GM10847 (cell line): ENCODE results near the gene SYNE2.

ENCODE experiments used
- POLR2A ChIP-seq: IDR thresholded peaks from 2 replicates; pipeline ENCODE4 v1.6.1; 2011; ENCODE audit not compliant: insufficient read length; ENCODE audit errors: extremely low read depth

The SYNE2 gene

GRCh38 chr14:64112867-64113678 lies 260.3 kb downstream of the SYNE2 start:
- TF ChIP-seq POLR2A = no peak

GRCh38 chr14:64114166-64114565 lies 261.4 kb downstream of the SYNE2 start:
- no peak for TF ChIP-seq POLR2A

- no peak for TF ChIP-seq POLR2A
Observed at GRCh38 chr14:64114796-64115195, 262.0 kb downstream of the SYNE2 start.

GRCh38 chr14:64115401-64115800 lies 262.6 kb downstream of the SYNE2 start:
- no peak for TF ChIP-seq POLR2A

- no peak for TF ChIP-seq POLR2A
Observed at GRCh38 chr14:64117671-64118402, 265.0 kb downstream of the SYNE2 start.

- TF ChIP-seq POLR2A = no peak
Observed at GRCh38 chr14:64118892-64119291, 266.1 kb downstream of the SYNE2 start.

GRCh38 chr14:64119500-64119899 lies 266.7 kb downstream of the SYNE2 start:
- no peak for TF ChIP-seq POLR2A

- TF ChIP-seq POLR2A = no peak
Observed at GRCh38 chr14:64119980-64120379, 267.2 kb downstream of the SYNE2 start.

GRCh38 chr14:64123241-64123822 lies 270.5 kb downstream of the SYNE2 start:
- no peak for TF ChIP-seq POLR2A

GRCh38 chr14:64125270-64125669 lies 272.5 kb downstream of the SYNE2 start:
- TF ChIP-seq POLR2A = no peak

- TF ChIP-seq POLR2A = no peak
Observed at GRCh38 chr14:64126548-64126947, 273.7 kb downstream of the SYNE2 start.

GRCh38 chr14:64137657-64138290 lies 285.0 kb downstream of the SYNE2 start:
- TF ChIP-seq POLR2A = no peak

- no peak for TF ChIP-seq POLR2A
Observed at GRCh38 chr14:64147126-64147790, 294.5 kb downstream of the SYNE2 start.

- TF ChIP-seq POLR2A = no peak
Observed at GRCh38 chr14:64149921-64150320, 297.1 kb downstream of the SYNE2 start.

GRCh38 chr14:64158608-64159007 lies 305.8 kb downstream of the SYNE2 start:
- TF ChIP-seq POLR2A = no peak

GRCh38 chr14:64159588-64159987 lies 306.8 kb downstream of the SYNE2 start:
- TF ChIP-seq POLR2A = no peak

- no peak for TF ChIP-seq POLR2A
Observed at GRCh38 chr14:64170181-64170580, 317.4 kb downstream of the SYNE2 start.
